Fibroblast of mammary gland (primary cell): ENCODE results near the gene ARHGAP35.
A peak's percentile ranks its signal among the peaks of the same experiment; 100 is the strongest.
"Not testable (repeated sequence)": the region's sequence is repeated elsewhere in the genome, so short reads cannot be mapped to it uniquely, and the experiment has no call there.

Source experiments
- DNase-seq: peaks from one replicate; pipeline ENCODE4 v3.0.0-alpha.2; 2010; ENCODE audit warnings: low read depth
- H3K4me3 ChIP-seq: 2 replicates; pipeline ENCODE4 v1.5.1; 2011; ENCODE audit warnings: low read depth, mild to moderate bottlenecking, low read length, moderate library complexity; ENCODE audit not compliant: control insufficient read depth
- TF ChIP-seq, protein P1 (sequence below): conservative IDR thresholded peaks from 2 replicates; pipeline ENCODE4 v1.5.1; 2011; ENCODE audit warnings: low read depth, low read length, inconsistent platforms; ENCODE audit not compliant: control insufficient read depth, insufficient read depth

ARHGAP35 gene

DNA sequence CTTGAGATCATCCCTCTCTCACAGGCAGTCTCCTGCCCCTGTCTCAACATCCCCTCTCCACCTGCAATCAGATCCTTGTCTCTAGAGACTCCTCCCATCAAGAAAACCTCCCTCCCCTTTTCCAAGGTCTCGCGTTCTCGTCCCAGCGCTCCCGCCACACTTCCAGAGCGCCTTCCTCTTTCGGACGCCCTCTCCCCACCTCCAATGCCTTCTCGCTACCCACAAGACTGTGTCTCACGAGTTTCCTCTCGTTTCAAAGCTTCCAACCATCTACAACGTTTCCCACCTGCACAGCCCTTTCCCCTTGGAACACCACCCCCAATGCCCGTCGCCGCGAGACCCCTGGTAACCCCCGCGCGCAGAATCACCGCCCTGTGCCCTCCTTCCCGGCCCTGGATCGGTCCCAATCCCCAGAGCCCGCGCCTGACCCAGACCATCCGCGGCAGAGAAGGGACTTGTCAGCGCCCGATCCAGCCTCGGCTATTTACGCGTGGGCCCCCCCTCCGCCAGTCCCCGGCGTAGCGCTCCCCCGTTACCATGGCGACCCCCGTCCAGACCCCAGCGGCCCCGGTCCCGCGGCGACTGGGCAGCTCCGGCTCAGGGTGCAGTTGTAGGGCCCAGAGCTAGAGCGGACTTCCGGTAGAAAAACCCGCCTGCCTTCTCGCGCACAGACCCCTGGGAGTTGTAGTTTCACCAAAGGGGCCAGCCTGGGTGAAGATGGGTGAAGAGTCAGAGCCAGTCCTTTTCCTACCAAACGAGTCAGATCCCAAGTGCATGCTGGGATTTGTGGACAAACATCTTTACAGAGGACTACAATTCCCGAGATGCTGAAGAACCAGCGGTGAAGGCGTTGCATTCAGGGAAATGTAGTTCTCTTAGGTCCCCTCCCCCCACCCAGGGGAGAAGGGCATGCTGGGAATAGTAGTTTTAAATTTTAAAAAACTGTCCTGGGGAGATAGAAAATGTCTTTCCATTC, 10.3 kb upstream of the ARHGAP35 start, which contains the start of gene AP2S1:
Gene AP2S1, minus strand, starts transcription at position 619 of the 976 bp plus-strand sequence. Its CDS starts 80 bp downstream, at position 539.
- peak within 1 kb of the TSS; percentile 80 for H3K4me3 ChIP-seq
- TF ChIP-seq, protein P1, sequence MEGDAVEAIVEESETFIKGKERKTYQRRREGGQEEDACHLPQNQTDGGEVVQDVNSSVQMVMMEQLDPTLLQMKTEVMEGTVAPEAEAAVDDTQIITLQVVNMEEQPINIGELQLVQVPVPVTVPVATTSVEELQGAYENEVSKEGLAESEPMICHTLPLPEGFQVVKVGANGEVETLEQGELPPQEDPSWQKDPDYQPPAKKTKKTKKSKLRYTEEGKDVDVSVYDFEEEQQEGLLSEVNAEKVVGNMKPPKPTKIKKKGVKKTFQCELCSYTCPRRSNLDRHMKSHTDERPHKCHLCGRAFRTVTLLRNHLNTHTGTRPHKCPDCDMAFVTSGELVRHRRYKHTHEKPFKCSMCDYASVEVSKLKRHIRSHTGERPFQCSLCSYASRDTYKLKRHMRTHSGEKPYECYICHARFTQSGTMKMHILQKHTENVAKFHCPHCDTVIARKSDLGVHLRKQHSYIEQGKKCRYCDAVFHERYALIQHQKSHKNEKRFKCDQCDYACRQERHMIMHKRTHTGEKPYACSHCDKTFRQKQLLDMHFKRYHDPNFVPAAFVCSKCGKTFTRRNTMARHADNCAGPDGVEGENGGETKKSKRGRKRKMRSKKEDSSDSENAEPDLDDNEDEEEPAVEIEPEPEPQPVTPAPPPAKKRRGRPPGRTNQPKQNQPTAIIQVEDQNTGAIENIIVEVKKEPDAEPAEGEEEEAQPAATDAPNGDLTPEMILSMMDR, result no peak
- DNase-seq, result peak; percentile 99

DNA sequence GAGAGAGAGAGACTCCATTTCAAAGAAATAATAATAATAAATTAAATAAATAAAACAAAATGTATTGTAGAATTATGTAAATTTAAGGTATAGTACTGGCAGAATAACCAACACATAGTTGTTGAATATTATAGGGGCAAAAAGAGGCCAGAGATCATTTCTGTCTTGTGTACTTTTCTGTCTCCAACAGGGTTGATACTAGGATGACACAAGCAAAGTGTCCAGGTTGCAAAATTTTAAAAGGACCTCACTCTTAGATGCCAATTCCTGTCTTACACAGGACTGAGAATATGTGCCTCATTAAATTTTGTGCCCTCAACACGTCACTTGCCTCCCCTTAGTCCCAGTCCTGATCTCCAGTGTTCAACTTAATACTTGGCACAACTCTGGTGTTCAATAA, 8.0 kb upstream of the ARHGAP35 start:
- H3K4me3 ChIP-seq, result no peak overlapping the region
- TF ChIP-seq, protein P1, result no peak
- no peak for DNase-seq

DNA sequence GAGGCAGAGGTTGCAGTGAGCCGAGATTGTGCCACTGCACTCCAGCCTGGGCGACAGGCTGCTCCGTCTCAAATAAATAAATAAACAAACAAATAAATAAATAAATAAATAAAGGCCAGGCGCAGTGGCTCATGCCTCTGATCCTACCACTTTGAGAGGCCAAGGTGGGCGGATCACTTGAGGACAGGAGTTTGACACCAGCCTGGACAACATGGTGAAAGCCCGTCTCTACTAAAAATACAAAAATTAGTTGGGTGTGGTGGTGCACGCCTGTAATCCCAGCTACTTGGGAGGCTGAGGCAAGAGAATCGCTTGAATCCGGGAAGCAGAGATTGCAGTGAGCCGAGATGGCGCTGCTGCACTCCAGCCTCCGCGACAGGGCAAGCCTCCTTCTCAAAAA, 6.1 kb upstream of the ARHGAP35 start:
- DNase-seq, H3K4me3 ChIP-seq: not testable (repeated sequence)

DNA sequence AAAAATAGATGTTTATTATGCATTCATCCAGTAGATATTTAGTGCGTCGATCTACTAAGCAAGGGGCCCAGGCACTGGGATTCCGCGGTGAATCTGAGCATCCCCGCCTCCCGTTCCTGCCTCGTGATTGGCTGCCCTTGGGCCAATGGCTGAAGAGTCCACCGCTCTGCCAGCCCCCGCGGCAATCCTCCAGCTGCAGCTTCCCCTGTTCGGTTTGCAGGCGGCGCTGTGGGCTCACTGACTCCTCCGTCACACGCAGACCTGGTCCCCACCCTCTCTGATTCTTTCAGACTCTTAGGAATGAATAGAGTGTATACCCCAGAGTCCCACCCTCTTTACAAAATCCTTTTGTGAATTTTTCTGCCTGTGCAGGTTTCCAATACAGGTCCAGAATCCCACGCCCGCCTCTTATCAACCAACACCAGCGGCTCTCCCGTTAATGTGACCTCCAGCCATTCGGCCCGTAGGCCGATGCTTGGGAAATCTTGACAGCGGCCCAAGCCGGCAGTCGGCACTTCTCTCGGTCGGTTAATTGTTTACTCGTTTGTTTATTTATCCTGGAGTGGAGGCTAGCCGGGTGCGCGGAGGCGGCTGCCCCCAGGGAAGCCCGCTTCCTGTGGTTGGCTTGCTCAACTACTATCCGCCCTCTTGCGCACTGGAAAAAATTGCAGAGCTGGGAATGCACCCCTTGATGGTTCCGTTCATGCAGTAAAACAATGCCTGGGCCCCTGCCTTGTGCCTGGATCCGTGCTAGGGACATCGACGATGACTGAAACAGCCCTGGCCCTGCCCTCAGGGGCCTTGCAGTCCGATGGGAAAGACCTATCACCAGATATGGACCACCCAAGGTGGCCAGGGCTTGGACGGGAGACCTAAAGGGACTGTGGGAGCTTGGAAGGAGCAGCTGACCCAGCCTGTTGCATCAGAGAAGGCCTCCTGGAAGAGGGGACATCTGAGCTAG, 4.5 kb upstream of the ARHGAP35 start:
- peak overlapping the region; percentile 52 for H3K4me3 ChIP-seq
- TF ChIP-seq, protein P1, result peak; percentile 74
- DNase-seq, result peak; percentile 95

DNA sequence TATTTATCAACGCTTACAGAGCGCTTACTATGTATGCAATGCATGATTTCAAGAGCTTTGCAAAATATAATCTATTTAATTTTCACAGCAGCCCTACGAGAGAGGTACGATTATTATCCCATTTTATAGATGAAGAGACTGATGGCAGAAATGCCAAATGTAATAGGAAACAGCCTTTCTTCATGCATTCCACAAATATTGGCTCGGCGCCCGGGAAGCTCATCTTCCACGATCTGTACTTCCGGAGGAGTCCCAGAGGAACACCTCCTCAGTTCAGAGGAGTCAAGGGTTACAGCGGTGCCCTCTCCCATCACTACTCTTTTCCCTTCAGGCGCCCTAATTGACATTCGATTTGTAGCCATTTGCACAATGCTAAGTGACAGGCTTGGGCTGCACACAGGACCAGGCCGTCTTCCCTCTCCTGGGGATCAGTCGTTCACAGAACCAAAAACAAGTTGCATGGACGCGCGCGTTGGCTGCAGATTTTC, 1.1 kb upstream of the ARHGAP35 start:
- TF ChIP-seq, protein P1, result no peak
- H3K4me3 ChIP-seq, result peak overlapping the region; percentile 42
- DNase-seq, result peak; percentile 89

DNA sequence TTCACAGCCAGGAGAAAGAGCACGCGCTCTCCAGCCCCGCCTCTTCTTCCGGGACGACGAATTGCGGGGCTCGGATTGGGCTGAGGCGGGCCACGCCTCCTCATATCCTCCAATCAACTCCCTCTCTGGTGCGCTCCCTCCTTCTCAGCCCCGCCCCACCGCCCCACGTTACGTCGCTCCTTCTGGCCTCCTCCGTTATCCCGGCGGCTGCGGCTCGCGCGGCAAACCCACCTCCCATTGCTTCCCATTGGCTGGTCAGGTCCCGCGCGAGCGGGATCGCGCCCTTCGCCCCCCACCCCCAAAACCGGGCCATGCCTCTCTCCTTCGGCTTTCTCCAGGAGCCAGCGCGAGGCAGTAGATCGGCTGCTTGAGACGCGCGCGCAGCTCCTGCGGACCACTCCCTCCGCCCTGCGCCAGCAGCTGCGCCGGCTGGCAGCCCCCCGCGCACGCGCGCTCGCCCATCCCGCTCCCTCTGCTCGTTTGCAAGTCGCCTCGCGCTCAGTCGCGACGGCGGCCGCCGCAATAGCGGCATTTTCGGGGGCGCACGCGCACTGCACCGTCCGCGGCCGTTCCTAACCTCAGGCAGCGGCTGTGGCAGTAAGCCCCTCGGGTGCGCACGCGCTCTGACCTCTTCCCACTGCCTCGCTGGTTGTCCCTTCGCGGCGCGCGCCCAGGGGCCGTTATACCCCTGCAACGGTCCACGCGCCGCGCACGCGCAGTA, 512 bp upstream of the ARHGAP35 start:
- H3K4me3 ChIP-seq, result peak overlapping the region; percentile 65

More for the DNA sequence above, 512 bp upstream of the ARHGAP35 start:
- TF ChIP-seq, protein P1, result no peak
- DNase-seq, result peak; percentile 97
